ENCODE data around the gene DIP2C. TPM values are rescaled to one million over a fixed set of nuclear protein-coding genes. Genes with fewer than 3 reads are reported as not detected.

DIP2C gene
- total and polyA plus RNA-seq, 3 experiments from 2014 or later = 0.44 to 1.1 (median 0.55) TPM

GRCh38 chr10:641149-642010, 48.1 kb downstream of the DIP2C start:
- Histone ChIP-seq H3K4me3 (ENCODE audit: low read length) (no peak overlapping the region), H3K27me3 (ENCODE audit: insufficient read depth, low read length, poor library complexity, severe bottlenecking) (no peaks in the 10 kb centered on the region), H3K27ac (ENCODE audit: low read depth, low read length) (no peak overlapping the region), H3K4me1 (ENCODE audit: insufficient read depth, low read length) (no peaks in the 10 kb centered on the region), H3K9me3 (ENCODE audit: low read length) (no peaks in the 10 kb centered on the region), H3K36me3 (ENCODE audit: insufficient read depth, low read length) (no peaks in the 10 kb centered on the region)
- DNase-seq = no peak
- H3K27me3 Mint-ChIP-seq = peaks cover 5 to 18% of the 10 kb centered on the region in 2 donors
- no peak overlapping the region for H3K4me3 Mint-ChIP-seq
- H3K36me3 Mint-ChIP-seq = no peaks in the 10 kb centered on the region
- H3K27ac Mint-ChIP-seq = no peak overlapping the region
- ChIA-PET CTCF (no interaction called here), POLR2A (no interaction called here)
- no peaks in the 10 kb centered on the region for H3K4me1 Mint-ChIP-seq
- peaks cover 0 to 2% (median 0%) of the 10 kb centered on the region in 5 donors for H3K9me3 Mint-ChIP-seq

DNA sequence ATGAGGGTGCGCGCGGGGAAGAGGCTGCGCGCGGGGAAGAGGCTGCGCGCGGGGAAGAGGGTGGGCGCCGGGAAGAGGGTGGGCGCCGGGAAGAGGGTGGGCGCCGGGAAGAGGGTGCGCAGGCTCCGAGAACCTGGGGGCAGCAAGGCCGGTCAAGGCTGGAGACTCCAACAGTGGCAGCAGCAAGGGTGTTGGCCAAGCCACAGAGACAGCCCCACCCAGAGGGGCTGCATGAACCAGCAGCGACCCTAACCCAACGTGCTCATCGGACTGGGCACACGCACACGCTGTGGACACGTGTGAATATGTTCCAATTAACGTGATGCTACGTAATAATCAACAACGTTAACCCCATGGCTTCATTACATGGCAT, 48.8 kb downstream of the DIP2C start:
- peaks cover 0 to 2% (median 0%) of the 10 kb centered on the region in 5 donors for H3K9me3 Mint-ChIP-seq
- no peak overlapping the region for H3K27ac Mint-ChIP-seq
- no peaks in the 10 kb centered on the region for H3K36me3 Mint-ChIP-seq
- no peak overlapping the region for H3K4me3 ChIP-seq (ENCODE audit: low read length)
- no peak overlapping the region for H3K27ac ChIP-seq (ENCODE audit: low read depth, low read length)
- no peaks in the 10 kb centered on the region for H3K27me3 ChIP-seq (ENCODE audit: insufficient read depth, low read length, poor library complexity, severe bottlenecking)
- peaks cover 11 to 18% of the 10 kb centered on the region in 2 donors for H3K27me3 Mint-ChIP-seq
- CTCF ChIA-PET = no interaction called here
- no peaks in the 10 kb centered on the region for H3K36me3 ChIP-seq (ENCODE audit: insufficient read depth, low read length)
- no peaks in the 10 kb centered on the region for H3K4me1 ChIP-seq (ENCODE audit: insufficient read depth, low read length)
- no peak overlapping the region for H3K4me3 Mint-ChIP-seq
- no peaks in the 10 kb centered on the region for H3K9me3 ChIP-seq (ENCODE audit: low read length)
- POLR2A ChIA-PET = no interaction called here
- H3K4me1 Mint-ChIP-seq = no peaks in the 10 kb centered on the region
- no peak for DNase-seq

DNA sequence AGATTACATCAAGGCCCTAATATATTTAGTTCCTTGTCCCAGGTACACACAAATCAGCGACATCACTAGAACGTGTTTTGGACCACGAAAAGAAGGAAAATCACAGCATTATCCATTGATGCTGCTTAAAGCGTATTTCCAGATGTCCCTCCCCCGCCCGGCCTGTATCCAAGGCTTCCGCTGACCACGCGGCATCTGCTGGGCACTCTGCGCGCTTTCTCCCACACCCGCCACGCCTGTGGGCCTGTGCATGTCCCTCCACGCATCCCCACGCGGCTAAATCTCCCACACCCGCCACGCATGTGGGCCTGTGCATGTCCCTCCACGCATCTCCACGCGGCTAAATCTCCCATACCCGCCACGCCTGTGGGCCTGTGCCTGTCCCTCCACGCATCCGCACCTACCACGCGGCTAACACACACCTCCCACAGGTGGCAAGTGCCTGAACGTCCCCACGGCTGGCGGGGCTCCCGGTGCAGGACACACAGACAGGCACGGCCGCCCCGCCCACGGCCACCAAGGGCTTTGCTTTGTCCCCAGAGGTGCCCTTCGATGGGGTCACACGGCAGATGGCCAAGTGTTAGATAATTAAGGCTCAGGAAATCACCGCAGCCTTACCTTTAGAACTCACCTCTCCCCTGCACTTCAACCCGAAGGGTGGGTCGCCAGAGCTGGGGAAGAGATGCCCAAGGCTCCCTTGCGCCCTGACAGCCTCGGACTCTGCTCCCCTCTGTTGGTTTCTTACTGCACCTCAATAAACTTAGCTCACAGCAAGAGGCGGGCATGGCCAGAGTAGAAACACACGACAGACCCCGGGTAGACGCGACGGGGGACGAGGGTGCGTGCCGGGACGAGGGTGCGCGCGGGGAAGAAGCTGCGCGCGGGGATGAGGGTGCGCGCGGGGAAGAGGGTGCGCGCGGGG, 49.5 kb downstream of the DIP2C start:
- peaks cover 11 to 18% of the 10 kb centered on the region in 2 donors for H3K27me3 Mint-ChIP-seq
- H3K36me3 Mint-ChIP-seq = no peaks in the 10 kb centered on the region
- CTCF ChIA-PET = no interaction called here
- H3K9me3 ChIP-seq (ENCODE audit: low read length) = no peaks in the 10 kb centered on the region
- no peaks in the 10 kb centered on the region for H3K27me3 ChIP-seq (ENCODE audit: insufficient read depth, low read length, poor library complexity, severe bottlenecking)
- H3K4me1 Mint-ChIP-seq = no peaks in the 10 kb centered on the region
- no peak overlapping the region for H3K4me3 ChIP-seq (ENCODE audit: low read length)
- H3K27ac Mint-ChIP-seq = no peak overlapping the region
- H3K27ac ChIP-seq (ENCODE audit: low read depth, low read length) = no peak overlapping the region
- H3K9me3 Mint-ChIP-seq = peaks cover 0 to 2% (median 0%) of the 10 kb centered on the region in 5 donors
- DNase-seq = peak in 1 of 5 donors; percentile 33
- POLR2A ChIA-PET = no interaction called here
- H3K4me1 ChIP-seq (ENCODE audit: insufficient read depth, low read length) = no peaks in the 10 kb centered on the region
- H3K4me3 Mint-ChIP-seq = no peak overlapping the region
- H3K36me3 ChIP-seq (ENCODE audit: insufficient read depth, low read length) = no peaks in the 10 kb centered on the region

DNA sequence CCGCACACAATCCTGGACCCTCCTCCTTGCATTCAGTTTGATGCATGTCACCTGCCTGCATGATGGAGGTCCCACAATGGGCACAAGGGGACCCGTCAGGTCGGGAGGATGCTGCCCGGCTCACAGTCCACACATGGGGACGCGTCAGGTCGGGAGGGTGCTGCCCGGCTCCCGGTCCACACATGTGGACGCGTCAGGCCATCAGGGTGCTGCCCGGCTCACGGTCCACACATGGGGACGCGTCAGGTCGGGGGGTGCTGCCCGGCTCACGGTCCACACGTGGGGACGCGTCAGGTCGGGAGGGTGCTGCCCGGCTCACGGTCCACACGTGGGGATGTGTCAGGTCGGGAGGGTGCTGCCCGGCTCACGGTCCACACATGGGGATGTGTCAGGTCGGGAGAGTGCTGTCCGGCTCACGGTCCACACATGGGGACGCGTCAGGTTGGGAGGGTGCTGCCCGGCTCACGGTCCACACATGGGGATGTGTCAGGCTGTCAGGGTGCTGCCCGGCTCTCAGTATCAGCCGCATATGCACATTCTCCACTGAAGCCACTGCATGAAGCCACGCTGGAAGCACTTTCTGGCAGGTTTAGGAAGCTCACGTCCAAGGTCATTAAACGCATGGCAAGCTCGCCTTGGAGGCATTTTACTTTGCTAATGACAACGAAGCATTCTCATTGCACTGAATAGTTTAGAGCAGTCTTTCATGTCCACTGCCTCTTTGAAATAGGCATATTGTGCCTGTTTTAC, 50.3 kb downstream of the DIP2C start:
- ChIA-PET CTCF (no interaction called here), POLR2A (no interaction called here)
- H3K9me3 ChIP-seq (ENCODE audit: low read length) = no peaks in the 10 kb centered on the region
- H3K27me3 ChIP-seq (ENCODE audit: insufficient read depth, low read length, poor library complexity, severe bottlenecking) = no peaks in the 10 kb centered on the region
- H3K27me3 Mint-ChIP-seq = peaks cover 16 to 25% of the 10 kb centered on the region in 2 donors
- H3K9me3 Mint-ChIP-seq = no peaks in the 10 kb centered on the region
- H3K4me1 ChIP-seq (ENCODE audit: insufficient read depth, low read length) = no peaks in the 10 kb centered on the region
- H3K36me3 ChIP-seq (ENCODE audit: insufficient read depth, low read length) = no peaks in the 10 kb centered on the region
- H3K36me3 Mint-ChIP-seq = no peaks in the 10 kb centered on the region
- H3K4me1 Mint-ChIP-seq = no peaks in the 10 kb centered on the region
- no peak overlapping the region for H3K27ac ChIP-seq (ENCODE audit: low read depth, low read length)
- H3K27ac Mint-ChIP-seq = no peak overlapping the region
- peak in 1 of 5 donors; percentile 19 for DNase-seq
- no peak overlapping the region for H3K4me3 Mint-ChIP-seq
- H3K4me3 ChIP-seq (ENCODE audit: low read length) = no peak overlapping the region

DNA sequence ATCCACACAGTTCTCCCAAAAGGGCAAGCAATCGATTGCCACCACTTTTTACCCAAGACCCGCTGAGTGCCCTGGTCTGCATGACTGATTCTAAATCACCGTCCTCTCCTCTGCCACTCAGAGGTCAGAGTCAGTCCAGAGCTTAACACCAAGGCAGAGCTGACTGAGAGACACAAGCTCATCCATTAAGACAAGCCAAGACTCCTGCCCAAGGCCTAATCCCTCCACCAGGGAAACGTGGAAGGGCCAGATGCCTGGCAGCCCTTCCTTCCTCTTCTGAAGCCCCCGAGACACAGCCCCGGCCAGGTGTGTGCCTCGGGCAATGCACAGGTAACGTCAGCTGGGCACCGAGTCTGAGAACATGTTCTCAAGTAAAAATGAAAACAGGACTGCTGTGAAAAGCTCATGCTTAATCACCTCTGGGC, 51.7 kb downstream of the DIP2C start:
- Histone ChIP-seq H3K27ac (ENCODE audit: low read depth, low read length) (no peak overlapping the region), H3K4me3 (ENCODE audit: low read length) (no peak overlapping the region), H3K9me3 (ENCODE audit: low read length) (no peaks in the 10 kb centered on the region), H3K4me1 (ENCODE audit: insufficient read depth, low read length) (no peaks in the 10 kb centered on the region), H3K27me3 (ENCODE audit: insufficient read depth, low read length, poor library complexity, severe bottlenecking) (no peaks in the 10 kb centered on the region), H3K36me3 (ENCODE audit: insufficient read depth, low read length) (no peaks in the 10 kb centered on the region)
- DNase-seq = peak in 1 of 5 donors; percentile 33
- Mint-ChIP-seq H3K27ac (no peak overlapping the region), H3K9me3 (no peaks in the 10 kb centered on the region), H3K4me3 (no peak overlapping the region), H3K4me1 (no peaks in the 10 kb centered on the region), H3K27me3 (peaks cover 22% of the 10 kb centered on the region in 2 donors), H3K36me3 (no peaks in the 10 kb centered on the region)
- ChIA-PET POLR2A (no interaction called here), CTCF (no interaction called here)

DNA sequence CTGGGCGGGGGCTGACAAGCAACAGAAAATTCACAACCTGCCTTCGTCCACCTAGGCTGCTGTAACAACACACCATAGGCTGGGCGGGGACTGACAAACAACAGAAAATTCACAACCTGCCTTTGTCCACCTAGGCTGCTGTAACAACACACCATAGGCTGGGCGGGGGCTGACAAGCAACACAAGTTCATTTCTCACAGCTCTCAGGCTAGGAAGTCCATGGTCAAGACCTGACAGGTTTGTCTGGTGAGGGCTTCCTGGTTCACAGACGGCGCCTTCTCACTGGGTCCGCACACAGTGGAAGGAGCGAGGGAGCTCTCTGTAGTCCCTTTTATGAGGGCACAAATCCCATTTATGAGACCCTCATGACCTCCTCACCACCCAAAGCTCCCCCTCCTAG, 52.2 kb downstream of the DIP2C start:
- Histone ChIP-seq H3K4me3 (ENCODE audit: low read length) (no peak overlapping the region), H3K36me3 (ENCODE audit: insufficient read depth, low read length) (no peaks in the 10 kb centered on the region), H3K4me1 (ENCODE audit: insufficient read depth, low read length) (no peaks in the 10 kb centered on the region), H3K9me3 (ENCODE audit: low read length) (no peaks in the 10 kb centered on the region), H3K27ac (ENCODE audit: low read depth, low read length) (no peak overlapping the region), H3K27me3 (ENCODE audit: insufficient read depth, low read length, poor library complexity, severe bottlenecking) (no peaks in the 10 kb centered on the region)
- peaks cover 20 to 22% of the 10 kb centered on the region in 2 donors for H3K27me3 Mint-ChIP-seq
- no peak overlapping the region for H3K27ac Mint-ChIP-seq
- ChIA-PET POLR2A (no interaction called here), CTCF (no interaction called here)
- no peaks in the 10 kb centered on the region for H3K4me1 Mint-ChIP-seq
- no peaks in the 10 kb centered on the region for H3K9me3 Mint-ChIP-seq
- no peak overlapping the region for H3K4me3 Mint-ChIP-seq
- DNase-seq = no peak
- H3K36me3 Mint-ChIP-seq = no peaks in the 10 kb centered on the region

DNA sequence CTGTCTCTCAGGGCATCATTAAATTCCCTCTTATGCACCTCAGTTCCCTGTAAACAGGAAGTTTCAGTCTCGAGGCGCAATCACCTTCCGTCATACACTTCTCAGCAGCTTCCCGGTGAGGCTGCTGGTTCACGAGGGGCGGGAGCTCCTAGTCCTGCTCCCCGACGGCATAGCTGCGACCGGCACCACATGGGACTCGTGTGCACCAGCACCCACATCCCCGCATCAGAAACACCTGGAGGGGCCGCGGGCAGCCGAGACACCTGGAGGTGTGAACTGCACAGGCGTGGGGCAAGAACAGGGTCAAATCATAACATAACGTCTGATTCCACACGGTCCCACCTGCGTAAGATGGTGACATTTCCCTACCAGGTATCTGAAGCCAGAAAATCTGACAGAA, 52.7 kb downstream of the DIP2C start:
- POLR2A ChIA-PET = no interaction called here
- no peaks in the 10 kb centered on the region for H3K4me1 Mint-ChIP-seq
- no peaks in the 10 kb centered on the region for H3K9me3 Mint-ChIP-seq
- Histone ChIP-seq H3K27ac (ENCODE audit: low read depth, low read length) (no peak overlapping the region), H3K9me3 (ENCODE audit: low read length) (no peaks in the 10 kb centered on the region), H3K4me1 (ENCODE audit: insufficient read depth, low read length) (no peaks in the 10 kb centered on the region), H3K36me3 (ENCODE audit: insufficient read depth, low read length) (no peaks in the 10 kb centered on the region), H3K4me3 (ENCODE audit: low read length) (no peak overlapping the region), H3K27me3 (ENCODE audit: insufficient read depth, low read length, poor library complexity, severe bottlenecking) (no peaks in the 10 kb centered on the region)
- peak in 1 of 5 donors; percentile 6 for DNase-seq
- no peaks in the 10 kb centered on the region for H3K36me3 Mint-ChIP-seq
- peak overlapping the region in 1 of 8 donors; percentile 74 for H3K27ac Mint-ChIP-seq
- CTCF ChIA-PET = no interaction called here
- no peak overlapping the region for H3K4me3 Mint-ChIP-seq
- peaks cover 15 to 22% of the 10 kb centered on the region in 2 donors for H3K27me3 Mint-ChIP-seq

Data from CD8-positive, alpha-beta memory T cell (primary cell).